Neuron (in vitro differentiated cells): Measurements from ENCODE around the gene MAP6D1.
"Not testable (repeated sequence)": the region's sequence is repeated elsewhere in the genome, so short reads cannot be mapped to it uniquely, and the experiment has no call there.

ENCODE experiments used
- H2AFZ ChIP-seq: one replicate; pipeline ENCODE4 v1.6.1; 2013; ENCODE audit warnings: low read depth, mild to moderate bottlenecking, inconsistent platforms, low read length, moderate library complexity
- H3K27me3 ChIP-seq: one replicate; pipeline ENCODE4 v1.6.1; 2013; ENCODE audit warnings: low read length; ENCODE audit not compliant: insufficient read depth
- H3K36me3 ChIP-seq: one replicate; pipeline ENCODE4 v1.6.1; 2013; ENCODE audit warnings: low read length; ENCODE audit not compliant: insufficient read depth
- H3K4me1 ChIP-seq: one replicate; pipeline ENCODE4 v1.6.1; 2013; ENCODE audit warnings: low read length; ENCODE audit not compliant: insufficient read depth
- H3K4me3 ChIP-seq: 2 replicates; pipeline ENCODE4 v1.5.1; 2013; ENCODE audit warnings: mild to moderate bottlenecking, low read length, moderate library complexity
- H3K9me3 ChIP-seq: one replicate; pipeline ENCODE4 v1.6.1; 2013; ENCODE audit warnings: low read length

The MAP6D1 gene

DNA sequence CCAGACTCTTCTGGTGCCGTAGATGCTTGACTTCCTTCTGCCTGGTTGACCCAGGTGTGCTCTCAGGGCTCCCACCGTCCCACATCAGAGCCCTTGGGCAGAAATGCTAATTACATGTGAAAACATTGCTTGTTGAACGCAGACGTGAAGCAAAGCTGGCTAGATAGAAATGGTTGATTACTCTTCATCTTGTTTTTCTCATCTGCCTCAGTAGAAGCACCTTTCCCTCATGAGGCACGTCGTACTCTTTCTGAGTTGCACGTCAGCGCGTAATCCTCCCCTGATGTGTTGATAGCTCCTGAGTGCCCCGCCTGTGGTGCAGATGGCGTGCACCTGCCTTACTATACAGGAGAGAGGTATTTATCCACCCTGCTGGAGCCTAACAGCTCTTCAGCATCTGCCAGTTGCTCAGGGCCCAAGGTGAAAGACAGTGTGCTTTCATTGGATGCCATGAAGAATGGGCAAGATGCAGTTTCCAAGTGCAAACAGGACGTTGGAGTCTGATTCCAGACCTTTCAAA lies 18.1 kb downstream of the MAP6D1 start:
- Histone ChIP-seq H3K9me3 (no peaks in the 10 kb centered on the region), H3K4me1 (no peaks in the 10 kb centered on the region), H2AFZ (no peak overlapping the region), H3K4me3 (no peak overlapping the region), H3K27me3 (no peaks in the 10 kb centered on the region), H3K36me3 (peaks cover 87% of the 10 kb centered on the region)

DNA sequence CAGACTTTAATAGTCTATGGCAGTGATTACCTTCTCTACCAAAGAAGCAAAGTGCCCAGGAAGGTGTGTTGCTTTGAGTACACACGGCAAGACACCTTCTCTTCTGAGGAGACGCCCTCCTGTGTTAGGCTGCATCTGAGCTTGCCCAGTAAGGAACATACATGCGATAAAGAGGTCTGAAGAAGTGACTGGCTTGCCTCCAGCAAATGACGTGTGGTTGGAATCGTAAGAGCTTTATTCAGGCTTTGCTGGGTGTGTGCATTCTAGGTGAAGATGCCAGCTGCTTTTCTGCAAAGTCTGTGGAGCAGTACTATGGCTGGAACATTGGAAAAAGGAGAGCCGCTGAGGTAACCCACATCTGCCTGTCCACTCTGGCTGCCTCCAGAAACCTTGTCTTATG lies 22.4 kb downstream of the MAP6D1 start:
- H3K4me3 ChIP-seq = no peak overlapping the region
- H2AFZ ChIP-seq = no peak overlapping the region
- H3K4me1 ChIP-seq = no peaks in the 10 kb centered on the region
- no peaks in the 10 kb centered on the region for H3K9me3 ChIP-seq
- H3K27me3 ChIP-seq = no peaks in the 10 kb centered on the region
- H3K36me3 ChIP-seq = peaks cover 86% of the 10 kb centered on the region

DNA sequence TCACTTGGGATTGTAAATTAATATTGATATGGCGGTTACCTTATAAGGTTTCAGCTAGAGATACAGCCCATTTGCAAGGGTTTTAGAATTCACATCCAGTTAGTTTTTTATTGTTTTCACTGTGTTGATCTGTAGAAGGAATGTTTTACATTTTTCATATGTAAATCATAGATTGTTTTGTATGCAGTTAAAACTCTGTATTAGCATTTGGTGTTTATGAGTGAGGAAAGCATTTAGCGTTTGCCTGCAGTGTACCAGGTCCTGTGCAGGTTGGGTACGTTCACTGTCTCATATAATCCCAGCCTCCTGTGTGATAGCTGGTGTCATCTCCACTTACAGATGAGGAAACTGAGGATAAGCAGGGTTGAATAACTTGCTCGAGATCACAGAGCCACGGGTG lies 23.8 kb downstream of the MAP6D1 start:
- peaks cover 84% of the 10 kb centered on the region for H3K36me3 ChIP-seq
- no peak overlapping the region for H2AFZ ChIP-seq
- H3K9me3 ChIP-seq = no peaks in the 10 kb centered on the region
- no peak overlapping the region for H3K4me3 ChIP-seq
- no peaks in the 10 kb centered on the region for H3K4me1 ChIP-seq
- H3K27me3 ChIP-seq = no peaks in the 10 kb centered on the region

DNA sequence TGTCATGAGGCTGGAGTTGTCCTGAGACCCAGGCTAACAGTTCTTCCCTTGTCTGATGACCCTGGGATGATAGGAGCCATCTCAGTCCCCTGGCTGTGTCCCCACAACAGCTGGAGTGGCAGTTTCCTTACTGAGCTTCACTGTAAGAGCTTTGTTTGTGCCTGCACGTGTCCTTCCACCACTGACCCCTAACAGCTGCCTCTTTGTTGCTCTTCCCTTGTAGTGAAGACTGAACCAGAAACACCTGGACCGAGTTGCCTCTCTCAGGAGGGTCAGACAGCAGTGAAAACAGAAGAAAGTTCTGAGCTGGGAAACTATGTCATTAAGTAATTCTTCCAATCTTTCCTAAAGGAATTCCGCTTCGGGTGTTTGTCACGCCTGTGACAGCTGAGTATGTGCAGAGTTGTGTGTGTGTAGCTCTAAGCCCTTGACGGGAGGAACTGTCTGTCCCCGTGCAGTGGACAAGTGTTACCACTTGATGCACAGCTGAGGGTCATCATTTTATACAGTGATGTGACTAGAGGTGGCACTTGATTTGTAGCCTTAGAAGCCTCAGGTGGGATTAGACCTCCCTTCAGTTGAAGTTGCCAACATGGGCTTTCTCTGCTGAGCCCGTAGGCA lies 25.0 kb downstream of the MAP6D1 start:
- Histone ChIP-seq H3K4me3 (no peak overlapping the region), H3K4me1 (no peaks in the 10 kb centered on the region), H3K27me3 (no peaks in the 10 kb centered on the region), H3K9me3 (no peaks in the 10 kb centered on the region), H3K36me3 (peaks cover 77% of the 10 kb centered on the region), H2AFZ (no peak overlapping the region)

DNA sequence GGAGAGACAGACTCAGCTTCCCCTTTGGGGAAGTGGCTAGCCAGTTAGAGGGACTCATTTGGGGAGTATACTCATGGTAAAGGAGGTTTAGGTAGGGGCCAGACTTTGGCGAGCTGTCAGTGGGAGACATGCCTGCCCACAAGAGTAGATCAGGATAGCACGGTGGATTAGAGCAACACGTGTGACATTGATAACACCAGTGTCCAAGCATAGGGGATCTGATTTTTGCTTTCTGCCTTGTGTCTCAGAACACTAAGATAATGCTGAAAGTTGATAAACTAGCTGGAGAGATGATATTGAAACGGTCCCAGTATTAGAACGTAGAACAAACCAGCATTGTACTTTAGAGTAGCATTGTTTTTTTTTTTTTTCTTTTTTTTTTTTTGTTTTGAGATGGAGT lies 25.9 kb downstream of the MAP6D1 start:
- Histone ChIP-seq H3K36me3 (peaks cover 74% of the 10 kb centered on the region), H3K4me1 (no peaks in the 10 kb centered on the region)

DNA sequence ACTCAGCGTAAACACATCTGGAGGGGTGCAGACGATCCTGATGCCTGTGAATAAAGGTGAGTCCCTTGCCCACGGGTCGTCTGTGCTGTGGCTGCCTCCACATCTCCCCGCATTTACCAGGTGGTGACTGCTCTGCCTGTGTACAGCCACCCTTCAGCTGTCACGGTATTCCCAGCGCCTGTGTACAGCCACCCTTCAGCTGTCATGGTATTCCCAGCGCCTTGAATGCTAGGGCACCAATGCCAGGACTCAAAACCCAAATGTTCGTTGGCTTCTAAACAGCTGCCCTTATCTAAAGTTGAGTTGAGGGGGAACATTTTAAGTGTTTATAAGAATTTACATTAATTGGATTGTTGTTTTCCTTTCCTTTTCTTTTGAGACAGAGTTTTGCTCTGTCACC lies 27.4 kb downstream of the MAP6D1 start:
- Histone ChIP-seq H2AFZ (no peak overlapping the region), H3K4me1 (no peaks in the 10 kb centered on the region), H3K36me3 (peaks cover 69% of the 10 kb centered on the region), H3K9me3 (no peaks in the 10 kb centered on the region), H3K27me3 (no peaks in the 10 kb centered on the region), H3K4me3 (no peak overlapping the region)

More for the DNA sequence above, 25.9 kb downstream of the MAP6D1 start:
- Histone ChIP-seq H3K9me3 (no peaks in the 10 kb centered on the region), H3K27me3 (no peaks in the 10 kb centered on the region), H2AFZ (no peak overlapping the region), H3K4me3 (no peak overlapping the region)

DNA sequence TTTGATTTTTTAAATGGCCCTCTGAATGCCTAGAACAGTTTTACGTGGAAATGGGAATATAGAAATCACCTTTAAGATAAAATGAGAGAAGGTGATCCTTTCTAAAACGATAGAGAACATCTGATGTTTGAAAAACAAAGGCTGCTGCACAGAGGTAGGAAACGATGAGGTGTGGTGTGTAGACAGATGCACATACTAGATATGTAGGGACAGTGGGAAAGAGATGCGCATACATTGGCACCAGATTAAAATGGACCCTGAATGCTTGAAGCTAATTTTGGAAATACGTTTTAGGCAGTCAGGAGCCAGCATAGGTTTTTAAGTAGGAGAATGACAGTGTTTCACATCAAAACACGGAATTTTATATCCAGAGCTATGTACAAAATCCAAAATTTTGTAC lies 29.0 kb downstream of the MAP6D1 start:
- Histone ChIP-seq H3K9me3 (no peaks in the 10 kb centered on the region), H3K4me3 (no peak overlapping the region), H3K27me3 (no peaks in the 10 kb centered on the region), H3K36me3 (peaks cover 69% of the 10 kb centered on the region), H3K4me1 (no peaks in the 10 kb centered on the region), H2AFZ (no peak overlapping the region)

DNA sequence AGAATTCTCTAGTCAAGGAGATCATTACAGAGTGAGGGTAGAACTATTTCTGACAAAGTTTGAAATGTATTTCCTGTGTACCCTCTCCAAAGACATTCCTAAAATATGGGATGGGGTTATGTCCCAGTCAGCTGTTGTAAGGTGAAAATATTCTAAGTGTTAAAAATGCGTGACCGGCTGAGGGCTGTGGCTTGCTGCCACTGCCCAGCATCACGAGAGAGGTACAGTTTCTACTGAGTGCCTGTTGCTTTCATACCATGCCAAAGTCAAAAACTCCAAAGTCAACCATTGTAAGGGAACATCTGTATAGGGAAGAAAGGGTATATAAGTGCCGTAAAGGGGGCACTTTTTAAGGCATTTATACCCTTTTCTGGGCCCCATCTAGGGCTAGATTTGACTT lies 30.9 kb downstream of the MAP6D1 start:
- Histone ChIP-seq H3K9me3 (no peaks in the 10 kb centered on the region), H3K27me3 (no peaks in the 10 kb centered on the region), H2AFZ (no peak overlapping the region), H3K4me3 (no peak overlapping the region), H3K36me3 (peaks cover 69% of the 10 kb centered on the region), H3K4me1 (no peaks in the 10 kb centered on the region)

DNA sequence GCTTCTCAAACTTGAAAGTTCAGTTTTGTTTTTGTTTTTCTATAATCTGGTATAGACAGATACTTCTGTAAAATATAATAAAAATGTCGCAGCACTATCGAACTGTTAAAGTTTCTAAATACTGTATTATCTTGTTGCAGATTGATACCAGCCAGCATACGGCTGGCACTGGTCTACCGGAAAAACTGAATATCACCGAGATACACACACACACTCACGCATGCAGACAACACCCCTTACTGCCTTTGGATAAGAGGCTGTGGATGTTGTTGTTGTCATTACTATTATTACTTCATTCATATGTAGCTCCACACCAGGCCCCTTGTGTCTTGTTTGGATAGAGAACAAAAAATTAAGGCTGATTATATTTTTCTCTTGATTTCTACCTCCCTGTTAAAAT lies 32.4 kb downstream of the MAP6D1 start:
- H3K4me3 ChIP-seq = no peak overlapping the region
- H2AFZ ChIP-seq = no peak overlapping the region
- peaks cover 65% of the 10 kb centered on the region for H3K36me3 ChIP-seq

DNA sequence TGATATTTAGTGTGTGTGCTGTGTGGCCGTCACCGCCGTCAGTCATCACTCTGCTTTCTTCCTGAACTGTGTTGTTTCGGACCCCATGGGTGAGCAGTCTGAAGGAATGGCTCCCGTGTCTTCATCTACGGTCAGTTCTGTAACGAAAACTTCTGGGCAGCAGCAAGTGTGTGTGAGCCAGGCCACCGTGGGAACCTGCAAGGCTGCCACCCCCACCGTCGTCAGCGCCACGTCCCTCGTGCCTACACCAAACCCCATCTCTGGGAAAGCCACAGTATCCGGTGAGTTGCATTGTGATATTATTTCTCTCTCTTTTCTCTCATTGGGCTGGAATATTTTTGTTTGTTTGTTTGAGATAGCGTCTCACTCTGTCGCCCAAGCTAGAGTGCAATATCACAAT lies 34.7 kb downstream of the MAP6D1 start:
- no peak overlapping the region for H3K4me3 ChIP-seq
- no peaks in the 10 kb centered on the region for H3K27me3 ChIP-seq
- H3K4me1 ChIP-seq = no peaks in the 10 kb centered on the region
- peaks cover 67% of the 10 kb centered on the region for H3K36me3 ChIP-seq
- no peak overlapping the region for H2AFZ ChIP-seq
- peaks cover 2% of the 10 kb centered on the region for H3K9me3 ChIP-seq

More for the DNA sequence above, 32.4 kb downstream of the MAP6D1 start:
- no peaks in the 10 kb centered on the region for H3K4me1 ChIP-seq
- H3K27me3 ChIP-seq = no peaks in the 10 kb centered on the region
- H3K9me3 ChIP-seq = no peaks in the 10 kb centered on the region

DNA sequence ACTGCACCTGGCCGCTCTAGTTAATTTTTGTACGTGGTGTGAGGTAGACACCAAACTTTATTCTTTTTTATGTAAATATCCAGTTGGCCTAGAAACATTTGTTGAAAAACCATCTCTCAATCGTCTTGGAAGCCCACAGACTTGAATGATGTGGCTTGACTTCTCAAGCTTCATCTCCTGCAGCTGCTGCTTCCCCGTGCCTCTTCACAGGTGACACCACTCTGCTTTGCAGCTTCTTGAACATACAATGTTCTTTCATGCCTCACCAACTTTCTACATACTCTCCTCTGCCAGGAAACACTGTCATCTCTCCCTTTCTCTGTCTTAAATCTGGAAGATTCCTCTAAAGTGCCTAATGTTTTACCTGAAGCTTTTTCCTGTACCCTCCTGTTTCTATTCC lies 35.6 kb downstream of the MAP6D1 start:
- H3K9me3 ChIP-seq = peaks cover 2% of the 10 kb centered on the region
- H3K27me3 ChIP-seq = no peaks in the 10 kb centered on the region
- H3K4me3 ChIP-seq = no peak overlapping the region
- H2AFZ ChIP-seq = no peak overlapping the region
- peaks cover 71% of the 10 kb centered on the region for H3K36me3 ChIP-seq
- no peaks in the 10 kb centered on the region for H3K4me1 ChIP-seq

DNA sequence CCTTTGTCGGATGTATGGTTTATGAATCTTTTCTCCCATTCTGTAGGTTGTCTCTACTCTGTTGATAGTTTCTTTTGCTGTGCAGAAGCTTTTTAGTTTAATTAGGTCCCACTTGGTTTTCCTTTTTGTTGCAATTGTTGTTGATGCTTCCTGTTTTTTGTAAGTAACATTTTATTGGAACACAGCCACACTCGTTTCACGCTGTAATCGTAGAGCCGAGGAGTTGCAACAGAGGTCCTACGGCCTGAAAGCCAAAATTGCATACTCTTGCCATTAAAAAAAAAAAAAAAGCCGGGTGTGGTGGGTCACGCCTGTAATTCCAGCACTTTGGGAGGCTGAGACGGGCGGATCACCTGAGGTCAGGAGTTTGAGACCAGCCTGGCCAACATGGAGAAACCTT lies 40.9 kb downstream of the MAP6D1 start:
- not testable (repeated sequence) for H3K27me3 ChIP-seq, H2AFZ ChIP-seq, H3K4me3 ChIP-seq, H3K4me1 ChIP-seq, H3K9me3 ChIP-seq
- peaks cover 74% of the 10 kb centered on the region for H3K36me3 ChIP-seq

DNA sequence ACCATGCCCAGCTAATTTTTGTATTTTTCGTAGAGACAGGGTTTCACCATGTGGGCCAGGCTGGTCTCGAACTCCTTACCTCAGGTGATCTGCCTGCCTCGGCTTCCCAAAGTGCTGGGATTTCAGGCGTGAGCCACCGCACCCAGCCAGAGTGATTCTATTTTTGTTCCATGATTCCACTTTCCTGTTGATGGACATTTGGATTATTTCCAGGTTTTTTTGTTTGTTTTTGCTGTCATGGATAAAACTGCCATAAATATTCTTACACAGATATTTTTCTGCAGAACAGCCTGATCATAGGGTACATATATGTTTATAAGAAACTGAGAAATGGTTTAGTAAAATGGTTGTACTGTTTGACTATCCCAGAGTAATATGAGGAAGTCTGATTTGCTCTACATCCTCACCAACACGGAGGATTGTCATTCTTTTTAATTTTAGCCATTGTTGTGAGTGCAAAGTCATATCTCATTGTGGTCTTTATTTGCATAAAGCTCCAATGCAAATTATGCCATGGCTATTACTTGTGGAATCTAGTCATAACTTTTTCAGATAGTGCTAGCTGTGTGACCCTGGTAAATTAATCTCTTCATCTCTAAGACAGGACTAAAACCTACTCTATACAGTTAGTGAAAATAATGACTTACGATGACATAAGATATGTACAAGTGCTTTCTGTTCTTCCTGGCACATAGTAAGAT lies 42.7 kb downstream of the MAP6D1 start:
- Histone ChIP-seq H3K9me3 (peaks cover 10% of the 10 kb centered on the region), H3K36me3 (peaks cover 82% of the 10 kb centered on the region)

More for the DNA sequence above, 42.7 kb downstream of the MAP6D1 start:
- Histone ChIP-seq H2AFZ (no peak overlapping the region), H3K4me3 (no peak overlapping the region), H3K4me1 (no peaks in the 10 kb centered on the region), H3K27me3 (no peaks in the 10 kb centered on the region)
